ENCODE data around the gene CAMK2A. TPM values are rescaled to one million over a fixed set of nuclear protein-coding genes. Genes with fewer than 3 reads are reported as not detected.

CAMK2A gene
- total RNA-seq, 6 experiments from 2014 or later, result 0.09 to 0.64 (median 0.18) TPM

DNA sequence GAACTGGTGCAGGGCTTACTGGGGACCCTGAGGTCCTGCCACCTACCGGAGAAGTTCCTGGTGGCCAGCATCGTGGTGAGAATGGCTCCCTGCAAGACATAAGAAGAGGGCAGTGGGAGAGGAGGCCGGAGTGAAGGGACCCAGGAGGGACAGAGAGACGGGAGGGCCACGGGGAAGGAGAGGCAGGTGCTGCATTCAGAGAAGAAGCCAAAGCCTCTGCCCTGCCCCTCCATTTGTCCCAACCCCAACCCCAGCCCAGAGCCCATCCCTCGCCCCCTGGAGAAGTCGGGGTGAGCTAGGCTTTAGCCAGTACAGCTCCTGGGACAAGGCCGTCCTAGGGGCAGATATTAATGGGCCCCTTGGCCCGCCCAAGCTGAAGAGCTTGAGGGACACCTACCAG, 41.8 kb downstream of the CAMK2A start:
- TF ChIP-seq, protein P1, sequence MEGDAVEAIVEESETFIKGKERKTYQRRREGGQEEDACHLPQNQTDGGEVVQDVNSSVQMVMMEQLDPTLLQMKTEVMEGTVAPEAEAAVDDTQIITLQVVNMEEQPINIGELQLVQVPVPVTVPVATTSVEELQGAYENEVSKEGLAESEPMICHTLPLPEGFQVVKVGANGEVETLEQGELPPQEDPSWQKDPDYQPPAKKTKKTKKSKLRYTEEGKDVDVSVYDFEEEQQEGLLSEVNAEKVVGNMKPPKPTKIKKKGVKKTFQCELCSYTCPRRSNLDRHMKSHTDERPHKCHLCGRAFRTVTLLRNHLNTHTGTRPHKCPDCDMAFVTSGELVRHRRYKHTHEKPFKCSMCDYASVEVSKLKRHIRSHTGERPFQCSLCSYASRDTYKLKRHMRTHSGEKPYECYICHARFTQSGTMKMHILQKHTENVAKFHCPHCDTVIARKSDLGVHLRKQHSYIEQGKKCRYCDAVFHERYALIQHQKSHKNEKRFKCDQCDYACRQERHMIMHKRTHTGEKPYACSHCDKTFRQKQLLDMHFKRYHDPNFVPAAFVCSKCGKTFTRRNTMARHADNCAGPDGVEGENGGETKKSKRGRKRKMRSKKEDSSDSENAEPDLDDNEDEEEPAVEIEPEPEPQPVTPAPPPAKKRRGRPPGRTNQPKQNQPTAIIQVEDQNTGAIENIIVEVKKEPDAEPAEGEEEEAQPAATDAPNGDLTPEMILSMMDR (IDR thresholded peaks at IDR 0.05), result no peak
- no peak for DNase-seq
- H3K4me1 Mint-ChIP-seq (ENCODE audit: low read depth), result peaks cover 6% of the 10 kb centered on the region
- no peak overlapping the region for H3K27ac Mint-ChIP-seq
- H3K36me3 Mint-ChIP-seq (ENCODE audit: low read depth), result no peaks in the 10 kb centered on the region
- no peak overlapping the region for H3K4me3 Mint-ChIP-seq
- H3K9me3 Mint-ChIP-seq, result no peaks in the 10 kb centered on the region
- peaks cover 7% of the 10 kb centered on the region for H3K27me3 Mint-ChIP-seq (ENCODE audit: insufficient read depth)

DNA sequence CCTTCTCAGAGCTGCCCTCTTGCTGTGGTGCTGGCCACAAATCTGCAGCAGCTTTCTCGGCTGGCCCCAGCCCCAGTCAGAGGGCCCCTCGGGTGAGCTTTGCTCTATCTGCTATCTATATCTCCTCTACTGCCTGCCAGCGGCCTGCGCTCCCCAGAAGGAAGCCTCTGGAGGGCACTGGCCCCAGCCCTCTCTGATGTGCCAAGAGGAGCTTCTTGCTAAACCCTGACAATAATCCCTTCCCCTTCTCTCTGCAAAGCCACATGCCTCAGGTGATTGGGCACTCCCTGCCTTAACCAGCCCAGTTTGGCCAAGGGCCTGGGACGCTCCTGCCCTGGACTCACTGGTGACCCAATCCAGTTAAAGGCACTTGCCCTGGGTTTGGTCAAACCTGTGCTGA, 42.7 kb downstream of the CAMK2A start:
- Mint-ChIP-seq H3K27me3 (ENCODE audit: insufficient read depth) (peaks cover 11% of the 10 kb centered on the region), H3K36me3 (ENCODE audit: low read depth) (no peaks in the 10 kb centered on the region), H3K4me1 (ENCODE audit: low read depth) (peaks cover 6% of the 10 kb centered on the region), H3K27ac (no peak overlapping the region), H3K4me3 (no peak overlapping the region), H3K9me3 (no peaks in the 10 kb centered on the region)
- no peak for DNase-seq
- TF ChIP-seq, protein P1 (IDR thresholded peaks at IDR 0.05), result no peak

DNA sequence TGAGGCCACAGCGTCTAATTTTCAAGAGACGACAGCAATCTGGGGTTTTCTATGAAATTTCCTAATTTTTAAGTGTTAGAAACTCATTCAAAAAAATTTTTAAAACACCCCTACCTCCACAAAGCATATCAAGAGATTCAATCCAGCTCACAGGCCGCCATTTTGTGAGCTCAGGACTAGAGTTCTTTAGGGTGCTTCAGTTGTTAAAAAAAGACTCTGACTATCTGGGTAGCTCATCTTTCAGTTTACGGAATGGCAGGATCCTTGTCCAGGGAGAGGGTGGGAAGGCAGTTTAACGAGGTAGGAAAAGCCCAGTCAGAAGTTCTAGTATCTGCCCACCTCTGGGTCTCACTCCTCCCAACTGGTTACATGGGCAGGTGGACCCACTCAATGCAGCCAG, 43.1 kb downstream of the CAMK2A start:
- Mint-ChIP-seq H3K4me3 (no peak overlapping the region), H3K4me1 (ENCODE audit: low read depth) (peaks cover 6% of the 10 kb centered on the region), H3K27ac (no peak overlapping the region), H3K36me3 (ENCODE audit: low read depth) (no peaks in the 10 kb centered on the region), H3K27me3 (ENCODE audit: insufficient read depth) (peaks cover 13% of the 10 kb centered on the region), H3K9me3 (no peaks in the 10 kb centered on the region)
- TF ChIP-seq, protein P1 (IDR thresholded peaks at IDR 0.05), result no peak
- no peak for DNase-seq

DNA sequence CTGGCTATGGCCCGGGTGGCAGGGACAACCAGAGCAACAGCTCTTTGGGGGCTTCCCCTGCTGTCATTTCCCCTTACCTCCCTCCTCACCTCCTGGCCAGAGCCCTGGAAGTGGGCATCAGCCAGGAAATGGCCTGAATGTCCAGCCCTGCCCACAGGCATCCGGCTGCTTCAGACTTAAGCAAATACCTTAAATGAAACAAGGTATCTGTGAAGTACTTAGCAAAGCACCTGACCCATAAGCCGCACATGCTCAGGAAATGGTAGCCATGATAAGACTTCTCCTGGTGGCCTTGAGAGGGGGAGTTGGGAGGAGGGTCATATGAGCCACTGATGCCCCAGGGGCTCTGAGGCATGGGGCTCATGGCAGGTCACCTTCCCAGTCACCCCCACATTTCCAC, 43.8 kb downstream of the CAMK2A start:
- Mint-ChIP-seq H3K36me3 (ENCODE audit: low read depth) (no peaks in the 10 kb centered on the region), H3K9me3 (no peaks in the 10 kb centered on the region), H3K4me1 (ENCODE audit: low read depth) (peaks cover 6% of the 10 kb centered on the region), H3K27me3 (ENCODE audit: insufficient read depth) (peaks cover 14% of the 10 kb centered on the region), H3K27ac (no peak overlapping the region), H3K4me3 (no peak overlapping the region)
- TF ChIP-seq, protein P1 (IDR thresholded peaks at IDR 0.05), result no peak
- no peak for DNase-seq

DNA sequence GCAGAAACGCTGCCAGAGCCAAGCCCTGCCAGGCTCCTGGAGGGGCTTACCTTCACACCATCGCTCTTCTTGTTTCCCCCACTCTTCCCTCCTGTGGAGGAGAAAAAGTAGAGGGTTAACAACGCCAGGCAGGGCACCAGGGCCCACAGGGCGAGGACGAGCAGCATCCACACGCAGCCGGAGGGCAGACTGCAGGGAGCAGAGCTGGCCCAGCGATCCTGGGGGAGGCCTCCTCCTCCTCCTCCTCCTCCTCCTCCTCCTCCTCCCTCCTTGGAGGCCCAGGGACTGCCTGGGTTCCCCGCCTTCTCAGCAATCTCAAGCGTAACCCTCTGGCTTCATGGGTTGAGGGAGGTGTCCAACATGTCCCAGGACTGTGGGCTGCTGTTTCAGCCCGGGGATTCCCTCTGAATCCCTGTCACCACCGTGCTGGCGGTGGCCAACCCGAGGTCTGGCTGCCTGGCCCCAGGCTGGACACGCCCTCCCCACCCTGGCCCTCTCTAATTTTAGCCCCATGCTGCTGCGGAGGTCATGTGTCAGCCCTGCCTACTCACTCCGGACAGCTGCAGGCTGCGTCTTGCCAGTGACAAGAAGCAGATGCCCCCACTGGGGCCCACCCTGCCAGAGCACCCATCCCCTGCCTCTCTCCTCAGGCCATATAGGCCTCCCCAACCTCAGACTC, 44.3 kb downstream of the CAMK2A start:
- no peaks in the 10 kb centered on the region for H3K9me3 Mint-ChIP-seq
- no peak overlapping the region for H3K4me3 Mint-ChIP-seq
- H3K4me1 Mint-ChIP-seq (ENCODE audit: low read depth), result peaks cover 6% of the 10 kb centered on the region
- no peak for DNase-seq
- H3K27ac Mint-ChIP-seq, result no peak overlapping the region
- TF ChIP-seq, protein P1 (IDR thresholded peaks at IDR 0.05), result no peak
- peaks cover 18% of the 10 kb centered on the region for H3K27me3 Mint-ChIP-seq (ENCODE audit: insufficient read depth)
- no peaks in the 10 kb centered on the region for H3K36me3 Mint-ChIP-seq (ENCODE audit: low read depth)

Measured in HFFc6 (cell line).